Measurements from ENCODE around the gene GRAMD1A. TPM values are rescaled to one million over a fixed set of nuclear protein-coding genes. Genes with fewer than 3 reads are reported as not detected.

Gene GRAMD1A
- total and polyA plus RNA-seq, 9 of the 15 experiments (the other 6 are each of a cell fraction or from before 2014, with no cell fraction given), result 1.4 to 63.8 (median 38.5) TPM

GRCh38 chr19:35009424-35010415 lies 9.6 kb downstream of the GRAMD1A start:
- intact Hi-C loops (cut with micrococcal nuclease) (no loop called here), in situ Hi-C loops (cut with MboI) (loop anchor here (5.0 kb wide), 1 partner anchor 167 kb away; no protein-coding TSS in a partner anchor)
- Histone ChIP-seq H4K20me1 (replicated peaks; ENCODE audit: control insufficient read depth, insufficient read depth, low read length) (no peaks in the 10 kb centered on the region; the same call in 1 of the 2 replicates), H3K27me3 (ENCODE audit: control insufficient read depth in 2 of 2, insufficient read depth in 2 of 2, low read length in 2 of 2) (no peaks in the 10 kb centered on the region), H3K9me1 (ENCODE audit: control insufficient read depth, insufficient read depth, low read length) (peaks cover 4% of the 10 kb centered on the region), H3K4me3 (no peak overlapping the region), H3K9ac (ENCODE audit: insufficient read depth in 1 of 2, low read depth in 2 of 2, low read length in 2 of 2) (no peak overlapping the region; a peak in 1 of 4 replicates), H3K9me3 (replicated peaks; ENCODE audit: control insufficient read depth, insufficient read depth, low read depth, low read length) (no peaks in the 10 kb centered on the region), H3K79me2 (ENCODE audit: control insufficient read depth, insufficient read depth, low read length) (peaks cover 21% of the 10 kb centered on the region), H2AFZ (ENCODE audit: low read depth, low read length) (no peak overlapping the region), H3K4me1 (replicated peaks in 1 of 2; ENCODE audit: control insufficient read depth in 2 of 2, insufficient read depth in 2 of 2, low read length in 2 of 2) (peaks cover 0 to 27% of the 10 kb centered on the region in 2 experiments; a peak in 2 of 5 replicates), H3K36me3 (ENCODE audit: control insufficient read depth, insufficient read depth, low read length) (peaks cover 79% of the 10 kb centered on the region), H3K27ac (ENCODE audit: extremely low read depth, low read depth, low read length) (no peak overlapping the region), H3K4me2 (ENCODE audit: insufficient read depth, low read length) (no peak overlapping the region)
- DNase-seq (ENCODE audit: extremely low read depth in 1 of 4, low spot score in 3 of 4), result no peak
- no peak for ATAC-seq
- ChIA-PET CTCF (ENCODE audit: low intra/inter-chr PET ratio) (interaction anchor here (0.6 kb wide), 1 partner anchor 168 kb away, joined by 3 read pairs; no protein-coding TSS in a partner anchor), POLR2A (interaction anchor here (0.6 to 0.8 kb wide), 2 partner anchors 17 to 502 kb away, joined by 3 read pairs; no protein-coding TSS in a partner anchor)
- WGBS (ENCODE audit: insufficient coverage, low coverage, missing lambda C conversion rate), result 91% methylated on average over 22 of the region's 36 CpGs
- no peak for FAIRE-seq
- no TSS peak for BruUV-seq (replicated peaks)
- no peak for TF ChIP-seq ZBTB8A (IDR thresholded peaks at IDR 0.05; ENCODE audit: partially characterized antibody)
- TF ChIP-seq, protein P1, sequence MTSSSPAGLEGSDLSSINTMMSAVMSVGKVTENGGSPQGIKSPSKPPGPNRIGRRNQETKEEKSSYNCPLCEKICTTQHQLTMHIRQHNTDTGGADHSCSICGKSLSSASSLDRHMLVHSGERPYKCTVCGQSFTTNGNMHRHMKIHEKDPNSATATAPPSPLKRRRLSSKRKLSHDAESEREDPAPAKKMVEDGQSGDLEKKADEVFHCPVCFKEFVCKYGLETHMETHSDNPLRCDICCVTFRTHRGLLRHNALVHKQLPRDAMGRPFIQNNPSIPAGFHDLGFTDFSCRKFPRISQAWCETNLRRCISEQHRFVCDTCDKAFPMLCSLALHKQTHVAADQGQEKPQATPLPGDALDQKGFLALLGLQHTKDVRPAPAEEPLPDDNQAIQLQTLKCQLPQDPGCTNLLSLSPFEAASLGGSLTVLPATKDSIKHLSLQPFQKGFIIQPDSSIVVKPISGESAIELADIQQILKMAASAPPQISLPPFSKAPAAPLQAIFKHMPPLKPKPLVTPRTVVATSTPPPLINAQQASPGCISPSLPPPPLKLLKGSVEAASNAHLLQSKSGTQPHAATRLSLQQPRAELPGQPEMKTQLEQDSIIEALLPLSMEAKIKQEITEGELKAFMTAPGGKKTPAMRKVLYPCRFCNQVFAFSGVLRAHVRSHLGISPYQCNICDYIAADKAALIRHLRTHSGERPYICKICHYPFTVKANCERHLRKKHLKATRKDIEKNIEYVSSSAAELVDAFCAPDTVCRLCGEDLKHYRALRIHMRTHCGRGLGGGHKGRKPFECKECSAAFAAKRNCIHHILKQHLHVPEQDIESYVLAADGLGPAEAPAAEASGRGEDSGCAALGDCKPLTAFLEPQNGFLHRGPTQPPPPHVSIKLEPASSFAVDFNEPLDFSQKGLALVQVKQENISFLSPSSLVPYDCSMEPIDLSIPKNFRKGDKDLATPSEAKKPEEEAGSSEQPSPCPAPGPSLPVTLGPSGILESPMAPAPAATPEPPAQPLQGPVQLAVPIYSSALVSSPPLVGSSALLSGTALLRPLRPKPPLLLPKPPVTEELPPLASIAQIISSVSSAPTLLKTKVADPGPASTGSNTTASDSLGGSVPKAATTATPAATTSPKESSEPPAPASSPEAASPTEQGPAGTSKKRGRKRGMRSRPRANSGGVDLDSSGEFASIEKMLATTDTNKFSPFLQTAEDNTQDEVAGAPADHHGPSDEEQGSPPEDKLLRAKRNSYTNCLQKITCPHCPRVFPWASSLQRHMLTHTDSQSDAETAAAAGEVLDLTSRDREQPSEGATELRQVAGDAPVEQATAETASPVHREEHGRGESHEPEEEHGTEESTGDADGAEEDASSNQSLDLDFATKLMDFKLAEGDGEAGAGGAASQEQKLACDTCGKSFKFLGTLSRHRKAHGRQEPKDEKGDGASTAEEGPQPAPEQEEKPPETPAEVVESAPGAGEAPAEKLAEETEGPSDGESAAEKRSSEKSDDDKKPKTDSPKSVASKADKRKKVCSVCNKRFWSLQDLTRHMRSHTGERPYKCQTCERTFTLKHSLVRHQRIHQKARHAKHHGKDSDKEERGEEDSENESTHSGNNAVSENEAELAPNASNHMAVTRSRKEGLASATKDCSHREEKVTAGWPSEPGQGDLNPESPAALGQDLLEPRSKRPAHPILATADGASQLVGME (CRISPR knock-in tag; IDR thresholded peaks at IDR 0.05), result no peak
- TF ChIP-seq ARID2 (IDR thresholded peaks at IDR 0.05), result no peak
- TF ChIP-seq ZBTB40 (IDR thresholded peaks at IDR 0.05), result no peak
- no peak for TF ChIP-seq ZBTB40 (CRISPR knock-in tag; IDR thresholded peaks at IDR 0.05)
